Renal cortical epithelial cell (primary cell): ENCODE measurements around the gene CDKN2B-AS1. TPM values are rescaled to one million over a fixed set of nuclear protein-coding genes. Genes with fewer than 3 reads are reported as not detected.
"Not testable (repeated sequence)": the region's sequence is repeated elsewhere in the genome, so short reads cannot be mapped to it uniquely, and the experiment has no call there.

Experiments used
- DNase-seq: peaks from one replicate; pipeline ENCODE4 v3.0.0-alpha.2; 2011; ENCODE audit warnings: low read depth
- total RNA-seq: library from RNA; depleted of rRNA; stranded (reverse); fragments of >200 nt; gene quantifications from 2 replicates; pipeline ENCODE4 v1.2.3, GENCODE V29; 2014

The CDKN2B-AS1 gene
- total RNA-seq, 1 donor from 2014 or later, result 3.9 TPM

DNA sequence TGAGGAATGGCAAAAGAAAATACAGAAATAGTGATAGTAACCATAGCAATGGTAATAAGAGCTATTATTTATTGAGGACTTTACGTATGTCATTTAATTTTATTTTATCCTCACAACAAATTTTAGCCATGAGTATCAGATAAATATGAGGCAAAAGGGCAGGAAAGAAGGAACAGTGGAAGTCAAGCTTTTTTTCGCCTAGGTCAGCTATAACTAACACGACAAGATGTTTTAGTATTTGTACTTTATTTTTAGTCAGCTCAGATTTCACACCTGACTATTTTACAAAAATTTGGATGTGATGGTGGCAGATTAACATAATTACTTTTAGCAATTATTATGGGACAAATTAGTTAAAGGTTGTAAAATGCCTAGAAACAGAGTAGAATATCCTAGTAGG is 49.3 kb downstream of the CDKN2B-AS1 start:
- no peak for DNase-seq

GRCh38 chr9:22044583-22044982 is 50.0 kb downstream of the CDKN2B-AS1 start:
- peak; percentile 92 for DNase-seq

DNA sequence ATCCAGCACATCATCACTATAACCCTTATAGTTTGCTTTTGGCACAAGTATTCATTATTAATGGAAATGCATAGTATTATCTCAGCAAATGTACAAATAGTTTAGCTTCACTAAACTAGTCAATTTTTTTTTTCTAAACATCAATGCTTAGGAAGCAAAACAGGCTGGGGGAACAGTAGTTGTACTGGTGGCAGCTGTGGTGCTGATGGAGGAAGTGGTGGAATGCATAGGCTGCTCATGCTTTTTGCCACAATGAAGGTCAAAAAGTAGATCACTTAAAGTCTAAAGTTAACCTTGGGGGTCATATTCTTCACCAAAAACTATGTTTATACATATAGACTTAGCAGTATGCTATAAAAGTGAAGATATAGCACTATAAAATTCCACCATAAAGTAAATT is 50.8 kb downstream of the CDKN2B-AS1 start:
- DNase-seq, result no peak

- no peak for DNase-seq
Measured at GRCh38 chr9:22046243-22046885, 51.8 kb downstream of the CDKN2B-AS1 start.

- DNase-seq, result peak; percentile 58
Measured at GRCh38 chr9:22047596-22047995, 53.0 kb downstream of the CDKN2B-AS1 start.

GRCh38 chr9:22049411-22049810 is 54.8 kb downstream of the CDKN2B-AS1 start:
- peak; percentile 84 for DNase-seq

GRCh38 chr9:22050924-22051323 is 56.3 kb downstream of the CDKN2B-AS1 start:
- DNase-seq, result no peak

DNA sequence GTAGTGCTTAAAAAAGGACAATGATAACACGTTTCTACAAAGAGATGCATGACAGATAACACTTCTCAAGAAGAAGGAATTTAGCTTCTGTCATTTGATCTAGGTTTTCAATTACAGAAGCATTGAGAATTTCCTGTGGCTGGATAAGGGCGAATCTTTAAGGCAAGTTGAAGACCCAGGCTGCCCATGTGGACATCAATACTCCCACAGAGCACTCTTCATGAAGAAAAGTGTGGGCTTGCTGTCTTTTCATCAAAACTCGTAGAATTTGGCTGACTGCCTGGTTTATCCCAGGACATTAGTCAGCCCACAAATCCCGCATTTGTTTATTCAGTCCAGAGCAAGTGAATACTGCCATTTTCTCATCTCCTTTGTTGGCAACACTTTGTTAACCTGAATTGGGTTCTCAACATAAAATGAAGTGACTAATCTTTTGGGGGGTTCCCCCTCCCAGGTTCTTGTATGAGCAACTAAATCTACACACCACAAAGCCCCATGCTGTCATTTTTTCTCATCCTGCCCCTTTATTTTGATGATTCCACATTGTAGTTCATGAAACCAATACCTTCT is 57.9 kb downstream of the CDKN2B-AS1 start:
- peak; percentile 100 for DNase-seq

- DNase-seq, result peak; percentile 10
Measured at GRCh38 chr9:22053178-22053577, 58.6 kb downstream of the CDKN2B-AS1 start.

DNA sequence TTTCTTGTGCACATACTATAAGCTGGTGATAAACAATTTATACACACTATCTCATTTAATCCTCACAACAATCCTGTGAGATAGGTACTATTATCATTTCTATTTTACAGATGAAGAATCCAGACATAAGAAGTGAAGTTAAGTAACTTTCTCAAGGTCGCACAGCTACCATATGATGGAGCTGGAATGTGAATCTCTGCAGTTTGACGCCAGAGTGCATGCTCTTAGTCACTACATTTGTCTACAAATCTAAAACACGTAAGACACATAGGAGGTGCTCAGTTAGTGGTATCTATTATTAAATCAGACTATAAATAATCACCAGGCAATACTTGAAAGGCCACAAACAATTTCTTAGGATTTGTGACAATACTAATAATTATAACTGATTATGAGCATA is 59.5 kb downstream of the CDKN2B-AS1 start:
- DNase-seq, result no peak

GRCh38 chr9:22054529-22054928 is 59.9 kb downstream of the CDKN2B-AS1 start:
- DNase-seq, result no peak

- DNase-seq, result no peak
Measured at GRCh38 chr9:22055090-22055489, 60.5 kb downstream of the CDKN2B-AS1 start.

DNA sequence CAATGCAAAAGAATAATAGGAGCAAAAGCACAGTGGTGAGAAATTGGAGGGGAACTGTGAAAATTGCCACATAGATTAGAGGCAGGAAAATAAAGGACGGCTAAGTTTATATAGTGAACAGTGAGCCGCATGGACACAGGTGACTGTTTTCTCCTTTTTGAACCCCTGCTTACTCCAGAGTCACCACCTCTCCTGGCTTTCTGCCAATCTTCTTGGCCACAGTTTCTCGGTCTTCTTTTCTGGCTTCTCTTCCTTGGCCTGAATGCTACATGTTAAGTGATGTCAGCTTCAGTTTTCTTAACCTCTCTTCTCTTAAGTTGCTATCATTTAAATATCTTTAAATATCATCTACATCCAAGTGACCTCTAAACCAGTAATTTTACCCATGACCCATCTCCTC is 61.8 kb downstream of the CDKN2B-AS1 start:
- no peak for DNase-seq

DNA sequence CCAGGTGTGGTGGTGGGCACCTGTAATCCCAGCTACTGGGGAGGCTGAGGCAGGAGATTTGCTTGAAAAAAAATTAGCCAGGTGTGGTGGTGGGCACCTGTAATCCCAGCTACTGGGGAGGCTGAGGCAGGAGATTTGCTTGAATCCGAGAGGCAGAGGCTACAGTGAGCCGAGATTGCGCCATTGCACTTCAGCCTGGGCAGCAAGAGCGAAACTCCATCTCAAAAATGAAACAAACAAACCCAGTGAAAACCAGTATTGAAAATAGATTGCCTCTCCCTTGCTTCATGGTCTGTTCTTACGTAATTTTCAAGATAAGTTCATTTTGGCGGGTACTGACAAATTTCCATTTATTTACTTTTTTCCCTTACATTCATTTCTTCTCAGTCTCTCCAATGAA is 63.4 kb downstream of the CDKN2B-AS1 start:
- DNase-seq, result not testable (repeated sequence)

DNA sequence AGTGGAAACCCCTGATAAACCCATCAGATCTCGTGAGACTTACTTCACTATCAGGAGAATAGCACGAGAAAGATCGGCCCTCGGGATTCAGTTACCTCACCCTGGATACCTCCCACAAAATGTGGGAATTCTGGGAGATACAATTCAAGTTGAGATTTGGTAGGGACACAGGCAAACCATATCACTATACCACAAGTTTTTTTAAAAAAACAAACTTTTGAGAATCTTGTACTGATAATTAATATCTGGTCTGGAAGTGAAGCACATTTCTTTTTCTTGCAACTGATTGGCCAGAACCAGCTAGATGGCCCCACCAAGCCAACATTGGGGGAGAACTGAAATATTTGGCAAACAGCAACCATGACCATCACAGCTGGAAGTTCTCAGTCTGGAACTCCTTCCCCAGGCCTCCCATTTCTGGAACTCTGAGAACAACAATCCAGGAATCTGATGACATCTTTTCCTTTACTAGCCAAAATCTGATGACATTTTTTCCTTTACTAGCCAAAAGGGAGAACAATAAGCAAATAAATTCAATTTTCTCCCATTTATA is 66.3 kb downstream of the CDKN2B-AS1 start:
- DNase-seq, result no peak

- no peak for DNase-seq
Measured at GRCh38 chr9:22064957-22065356, 70.4 kb downstream of the CDKN2B-AS1 start.

- peak; percentile 28 for DNase-seq
Measured at GRCh38 chr9:22065431-22066200, 71.0 kb downstream of the CDKN2B-AS1 start.

- DNase-seq, result no peak
Measured at GRCh38 chr9:22067196-22067595, 72.6 kb downstream of the CDKN2B-AS1 start.

DNA sequence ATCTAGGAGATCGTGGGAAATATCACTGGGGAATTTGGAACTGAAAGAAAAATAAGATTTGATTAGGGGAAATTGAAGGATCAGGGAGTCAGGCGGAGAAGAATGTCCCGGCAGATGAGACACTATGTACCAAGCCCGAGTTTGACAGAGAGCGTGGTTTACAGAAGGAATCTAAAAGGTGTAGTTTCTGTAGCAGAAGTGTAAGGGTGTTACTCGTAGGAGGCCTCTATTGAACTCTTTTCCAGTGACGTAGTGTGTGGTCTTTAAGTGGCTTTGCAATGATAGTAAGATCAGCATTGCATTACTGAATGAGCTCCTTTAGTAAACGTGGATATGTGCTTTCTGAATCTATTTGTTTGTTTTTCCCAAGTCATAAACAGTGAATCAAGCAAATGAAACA is 73.8 kb downstream of the CDKN2B-AS1 start:
- DNase-seq, result no peak

GRCh38 chr9:22073349-22073748 is 78.8 kb downstream of the CDKN2B-AS1 start:
- DNase-seq, result no peak

- no peak for DNase-seq
Measured at GRCh38 chr9:22078081-22078480, 83.5 kb downstream of the CDKN2B-AS1 start.

GRCh38 chr9:22079873-22080341 is 85.3 kb downstream of the CDKN2B-AS1 start:
- peak; percentile 94 for DNase-seq
